A673 (cell line): Measurements from ENCODE around the gene PPP1R26.

Source experiments
- CTCF ChIP-seq: fragments of 300-800, 200-600 bp; sonication (generic); conservative IDR thresholded peaks from 2 replicates; pipeline ENCODE4 v1.5.1; 2017; ENCODE audit warnings: low read depth, mild to moderate bottlenecking, antibody characterized with exemption, low read length, moderate library complexity, mixed read lengths
- EZH2 ChIP-seq: fragments of 200-600 bp; sonication (generic); IDR thresholded peaks from 2 replicates; pipeline ENCODE4 v1.6.1; 2017; ENCODE audit warnings: borderline replicate concordance, low read depth, mild to moderate bottlenecking, mixed read lengths, antibody characterized with exemption, low read length; ENCODE audit not compliant: poor library complexity, severe bottlenecking

- TF ChIP-seq EZH2 (no peak), CTCF (no peak)
These were observed 19.0 kb downstream of the PPP1R26 start for GRCh38 chr9:135498381-135499126.
